Measurements from ENCODE around the gene NAPG.
"Not testable (repeated sequence)": the region's sequence is repeated elsewhere in the genome, so short reads cannot be mapped to it uniquely, and the experiment has no call there.

DNA sequence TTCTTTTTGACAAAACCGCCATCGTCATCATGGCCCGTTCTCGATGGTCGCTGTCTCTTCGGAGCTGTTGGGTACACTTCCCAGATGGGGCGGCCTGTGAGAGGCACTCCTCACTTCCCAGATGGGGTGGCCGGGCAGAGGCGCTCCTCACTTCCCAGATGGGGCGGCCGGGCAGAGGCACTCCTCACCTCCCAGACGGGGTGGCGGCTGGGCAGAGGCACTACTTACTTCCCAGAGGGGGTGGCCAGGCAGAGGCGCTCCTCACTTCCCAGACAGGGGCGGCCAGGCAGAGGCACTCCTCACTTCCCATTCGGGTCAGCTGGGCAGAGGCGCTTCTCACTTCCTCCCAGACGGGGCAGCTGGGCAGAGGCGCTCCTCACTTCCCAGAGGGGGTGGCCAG, 19.9 kb upstream of the NAPG start:
- TF ChIP-seq, protein P1, sequence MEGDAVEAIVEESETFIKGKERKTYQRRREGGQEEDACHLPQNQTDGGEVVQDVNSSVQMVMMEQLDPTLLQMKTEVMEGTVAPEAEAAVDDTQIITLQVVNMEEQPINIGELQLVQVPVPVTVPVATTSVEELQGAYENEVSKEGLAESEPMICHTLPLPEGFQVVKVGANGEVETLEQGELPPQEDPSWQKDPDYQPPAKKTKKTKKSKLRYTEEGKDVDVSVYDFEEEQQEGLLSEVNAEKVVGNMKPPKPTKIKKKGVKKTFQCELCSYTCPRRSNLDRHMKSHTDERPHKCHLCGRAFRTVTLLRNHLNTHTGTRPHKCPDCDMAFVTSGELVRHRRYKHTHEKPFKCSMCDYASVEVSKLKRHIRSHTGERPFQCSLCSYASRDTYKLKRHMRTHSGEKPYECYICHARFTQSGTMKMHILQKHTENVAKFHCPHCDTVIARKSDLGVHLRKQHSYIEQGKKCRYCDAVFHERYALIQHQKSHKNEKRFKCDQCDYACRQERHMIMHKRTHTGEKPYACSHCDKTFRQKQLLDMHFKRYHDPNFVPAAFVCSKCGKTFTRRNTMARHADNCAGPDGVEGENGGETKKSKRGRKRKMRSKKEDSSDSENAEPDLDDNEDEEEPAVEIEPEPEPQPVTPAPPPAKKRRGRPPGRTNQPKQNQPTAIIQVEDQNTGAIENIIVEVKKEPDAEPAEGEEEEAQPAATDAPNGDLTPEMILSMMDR (IDR thresholded peaks at IDR 0.05; ENCODE audit: insufficient read depth, low read depth, low read length) = not testable (repeated sequence)
- TF ChIP-seq EZH2 (IDR thresholded peaks at IDR 0.05; ENCODE audit: insufficient read depth, low read length) = not testable (repeated sequence)

Measured in astrocyte (in vitro differentiated cells and primary cell).